Smooth muscle cell (in vitro differentiated cells): ENCODE measurements around the gene USP17L29. TPM values are rescaled to one million over a fixed set of nuclear protein-coding genes. Genes with fewer than 3 reads are reported as not detected.
"Not testable (repeated sequence)": the region's sequence is repeated elsewhere in the genome, so short reads cannot be mapped to it uniquely, and the experiment has no call there.

Experiments used
- DNase-seq: peaks from one replicate; lab custom pipeline; 2025; ENCODE audit not compliant: unreplicated experiment; lab: John Stamatoyannopoulos, UW
- H2AFZ ChIP-seq: fragments of 200-600 bp; sonication (generic); 2 replicates; pipeline ENCODE4 v1.6.0; 2016; ENCODE audit warnings: antibody characterized with exemption, low read depth, mild to moderate bottlenecking
- H3F3A ChIP-seq: fragments of 200-600 bp; sonication (generic); 2 replicates; pipeline ENCODE4 v1.6.0; 2017; ENCODE audit warnings: antibody characterized with exemption, low read depth
- H3K27ac ChIP-seq: fragments of 200-600 bp; sonication (generic); 2 replicates; pipeline ENCODE4 v1.5.1; 2016; ENCODE audit warnings: low read depth, mild to moderate bottlenecking
- H3K27me3 ChIP-seq: fragments of 200-600 bp; sonication (generic); 2 replicates; pipeline ENCODE4 v1.6.1; 2016; ENCODE audit warnings: low read depth, mild to moderate bottlenecking
- H3K36me3 ChIP-seq: fragments of 200-600 bp; sonication (generic); 2 replicates; pipeline ENCODE4 v1.5.1; 2016; ENCODE audit warnings: low read depth
- H3K4me1 ChIP-seq: fragments of 200-600 bp; sonication (generic); 2 replicates; pipeline ENCODE4 v1.5.1; 2016; ENCODE audit warnings: low read depth
- H3K4me2 ChIP-seq: fragments of 200-600 bp; sonication (generic); 2 replicates; pipeline ENCODE4 v1.6.0; 2016; ENCODE audit warnings: mild to moderate bottlenecking
- H3K4me3 ChIP-seq: fragments of 200-600 bp; sonication (generic); 2 replicates; pipeline ENCODE4 v1.5.1; 2016; ENCODE audit warnings: mild to moderate bottlenecking
- H3K79me2 ChIP-seq: fragments of 200-600 bp; sonication (generic); 2 replicates; pipeline ENCODE4 v1.6.0; 2016; ENCODE audit warnings: low read depth, mild to moderate bottlenecking
- H3K9ac ChIP-seq: fragments of 200-600 bp; sonication (generic); 2 replicates; pipeline ENCODE4 v1.6.0; 2016; ENCODE audit warnings: low read depth
- H3K9me3 ChIP-seq: fragments of 200-600 bp; sonication (generic); replicated peaks from 2 replicates; pipeline ENCODE4 v1.5.1; 2016; ENCODE audit warnings: low read depth
- H4K20me1 ChIP-seq: fragments of 200-600 bp; sonication (generic); 2 replicates; pipeline ENCODE4 v1.6.0; 2016; ENCODE audit warnings: low read depth
- WGBS: methylation state at CpG from one replicate; pipeline ENCODE4 v1.1.7; 2016; ENCODE audit warnings: low lambda C conversion rate; 5-methylcytosine and 5-hydroxymethylcytosine counted together
- polyA plus RNA-seq: library from polyadenylated mRNA; unstranded; fragments of >200 nt; fragmentation: Nextera tagmentation; extraction: Ambion mirVana; gene quantifications from 2 replicates; pipeline ENCODE4 v1.2.1, GENCODE V29; 2016
- total RNA-seq: library from RNA; depleted of rRNA; stranded (reverse); fragments of >200 nt; gene quantifications from 2 replicates; pipeline ENCODE4 v1.2.3, GENCODE V29; 2014

USP17L29 gene
- total RNA-seq = not detected in 2 replicates
- polyA plus RNA-seq = not detected in 2 replicates

- not testable (repeated sequence) for H3K27ac ChIP-seq
Measured at GRCh38 chr4:9353338-9353737, at the start of gene USP17L29. Gene USP17L29, plus strand, starts transcription at chr4:9353638. Its CDS starts 0 bp downstream, at chr4:9353638.

GRCh38 chr4:9324191-9324590 is 29.2 kb upstream of the USP17L29 start:
- not testable (repeated sequence) for H3K36me3 ChIP-seq, H3K4me2 ChIP-seq, H3K79me2 ChIP-seq, H3K27me3 ChIP-seq, H3F3A ChIP-seq, H3K4me1 ChIP-seq, H3K27ac ChIP-seq, H2AFZ ChIP-seq, H4K20me1 ChIP-seq, H3K4me3 ChIP-seq, H3K9ac ChIP-seq, H3K9me3 ChIP-seq, DNase-seq
- 74% methylated on average over 5 of the region's 13 CpGs for WGBS

More at GRCh38 chr4:9353338-9353737, at the start of gene USP17L29:
- not testable (repeated sequence) for H3K9ac ChIP-seq, H3K4me2 ChIP-seq, H3K9me3 ChIP-seq, H3K4me3 ChIP-seq, H3K36me3 ChIP-seq, H3K4me1 ChIP-seq, H3K79me2 ChIP-seq, H3F3A ChIP-seq, H3K27me3 ChIP-seq, H4K20me1 ChIP-seq, DNase-seq, H2AFZ ChIP-seq
- no CpG with 5 or more reads among the region's 15 CpGs for WGBS

GRCh38 chr4:9324865-9325264 is 28.6 kb upstream of the USP17L29 start, which contains the start of gene USP17L24:
Gene USP17L24, plus strand, starts transcription at chr4:9325165. Its CDS starts 0 bp downstream, at chr4:9325165.
- not testable (repeated sequence) for H3K27ac ChIP-seq, H3K79me2 ChIP-seq, H3K9me3 ChIP-seq, H3K27me3 ChIP-seq, H3K4me2 ChIP-seq, H4K20me1 ChIP-seq, H3K4me1 ChIP-seq, DNase-seq, H3F3A ChIP-seq, H3K9ac ChIP-seq, H2AFZ ChIP-seq, H3K36me3 ChIP-seq, H3K4me3 ChIP-seq
- WGBS = no CpG with 5 or more reads among the region's 15 CpGs

GRCh38 chr4:9329611-9330010 is 23.8 kb upstream of the USP17L29 start, which contains the start of gene USP17L25:
Gene USP17L25, plus strand, starts transcription at chr4:9329911. Its CDS starts 0 bp downstream, at chr4:9329911.
- DNase-seq, H3K4me1 ChIP-seq, H4K20me1 ChIP-seq, H3F3A ChIP-seq, H3K9ac ChIP-seq, H2AFZ ChIP-seq, H3K27ac ChIP-seq, H3K4me2 ChIP-seq, H3K27me3 ChIP-seq, H3K36me3 ChIP-seq, H3K9me3 ChIP-seq, H3K79me2 ChIP-seq, H3K4me3 ChIP-seq: not testable (repeated sequence)
- no CpG with 5 or more reads among the region's 15 CpGs for WGBS

- not testable (repeated sequence) for H3K27ac ChIP-seq, H3K79me2 ChIP-seq, H3K4me3 ChIP-seq, H3F3A ChIP-seq, H3K4me1 ChIP-seq, H4K20me1 ChIP-seq, DNase-seq, H3K4me2 ChIP-seq, H3K9me3 ChIP-seq, H3K9ac ChIP-seq, H3K27me3 ChIP-seq, H2AFZ ChIP-seq, H3K36me3 ChIP-seq
- no CpG with 5 or more reads among the region's 15 CpGs for WGBS
Measured at GRCh38 chr4:9334358-9334757, 19.1 kb upstream of the USP17L29 start, which contains the start of gene USP17L26. Gene USP17L26, plus strand, starts transcription at chr4:9334658. Its CDS starts 0 bp downstream, at chr4:9334658.

- no CpG with 5 or more reads among the region's 15 CpGs for WGBS
- H3K4me1 ChIP-seq, H3K4me2 ChIP-seq, H3F3A ChIP-seq, H3K4me3 ChIP-seq, H2AFZ ChIP-seq, H3K9me3 ChIP-seq, H3K79me2 ChIP-seq, H3K36me3 ChIP-seq, H4K20me1 ChIP-seq, H3K27ac ChIP-seq, H3K9ac ChIP-seq, DNase-seq, H3K27me3 ChIP-seq: not testable (repeated sequence)
Measured at GRCh38 chr4:9339103-9339502, 14.3 kb upstream of the USP17L29 start, which contains the start of gene USP17L5. Gene USP17L5, plus strand, starts transcription at chr4:9339403. Its CDS starts 0 bp downstream, at chr4:9339403.

GRCh38 chr4:9343848-9344247 is 9.6 kb upstream of the USP17L29 start, which contains the start of gene USP17L27:
Gene USP17L27, plus strand, starts transcription at chr4:9344148. Its CDS starts 0 bp downstream, at chr4:9344148.
- WGBS = no CpG with 5 or more reads among the region's 15 CpGs
- not testable (repeated sequence) for H3K4me2 ChIP-seq, H3K9me3 ChIP-seq, DNase-seq, H2AFZ ChIP-seq, H3K4me1 ChIP-seq, H3K4me3 ChIP-seq, H3K79me2 ChIP-seq, H4K20me1 ChIP-seq, H3K36me3 ChIP-seq, H3K9ac ChIP-seq, H3F3A ChIP-seq, H3K27me3 ChIP-seq, H3K27ac ChIP-seq

GRCh38 chr4:9348593-9348992 is 4.8 kb upstream of the USP17L29 start, which contains the start of gene USP17L28:
Gene USP17L28, plus strand, starts transcription at chr4:9348893. Its CDS starts 0 bp downstream, at chr4:9348893.
- H3K27ac ChIP-seq, H3K4me2 ChIP-seq, H3K9me3 ChIP-seq, H3K36me3 ChIP-seq, H3K27me3 ChIP-seq, H3K4me1 ChIP-seq, DNase-seq, H3K9ac ChIP-seq, H3K79me2 ChIP-seq, H4K20me1 ChIP-seq, H2AFZ ChIP-seq, H3K4me3 ChIP-seq, H3F3A ChIP-seq: not testable (repeated sequence)
- no CpG with 5 or more reads among the region's 15 CpGs for WGBS
